ENCODE measurements around the gene TBC1D5. TPM values are rescaled to one million over a fixed set of nuclear protein-coding genes. Genes with fewer than 3 reads are reported as not detected.

Gene TBC1D5
- total RNA-seq, 1 experiment from 2014 or later: 26.1 TPM

DNA sequence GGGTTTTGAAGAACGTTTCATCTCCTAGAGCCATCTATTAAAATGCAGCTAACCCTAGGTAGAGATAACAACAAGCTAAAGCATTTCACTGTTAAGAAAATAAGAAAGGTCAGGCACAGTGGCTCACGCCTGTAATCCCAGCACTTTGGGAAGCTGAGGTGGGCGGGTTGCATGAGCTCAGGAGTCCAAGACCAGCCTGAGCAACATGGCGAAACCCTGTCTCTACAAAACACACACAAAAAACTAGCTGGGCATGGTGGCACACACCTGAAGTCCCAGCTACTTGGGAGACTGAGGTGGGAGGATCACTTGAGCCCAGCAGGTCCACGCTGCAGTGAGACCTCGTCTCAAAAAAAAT, 5.4 kb upstream of the TBC1D5 start:
- TF ChIP-seq IRF2 (CRISPR knock-in tag; IDR thresholded peaks at IDR 0.05; ENCODE audit: borderline replicate concordance, low read depth) (no peak), OVOL2 (CRISPR knock-in tag; IDR thresholded peaks at IDR 0.05; ENCODE audit: borderline replicate concordance) (no peak), SP1 (CRISPR knock-in tag; conservative IDR thresholded peaks at IDR 0.05) (no peak), GRHL2 (CRISPR knock-in tag; IDR thresholded peaks at IDR 0.05; ENCODE audit: insufficient replicate concordance, severe bottlenecking) (no peak), TEAD4 (CRISPR knock-in tag; IDR thresholded peaks at IDR 0.05) (no peak)
- DNase-seq (ENCODE audit: low spot score): no peak
- ChIA-PET POLR2A (interaction anchor here (1.1 kb wide), 1 partner anchor 24 kb away, joined by 3 read pairs; no protein-coding TSS in a partner anchor), CTCF (no interaction called here)
- Mint-ChIP-seq H3K4me1 (peaks cover 19% of the 10 kb centered on the region), H3K4me3 (no peak overlapping the region), H3K36me3 (no peaks in the 10 kb centered on the region), H3K27me3 (ENCODE audit: low read depth) (no peaks in the 10 kb centered on the region; the same call in 1 of the 2 replicates), H3K9me3 (no peaks in the 10 kb centered on the region), H3K27ac (no peak overlapping the region)
- ATAC-seq: no peak

DNA sequence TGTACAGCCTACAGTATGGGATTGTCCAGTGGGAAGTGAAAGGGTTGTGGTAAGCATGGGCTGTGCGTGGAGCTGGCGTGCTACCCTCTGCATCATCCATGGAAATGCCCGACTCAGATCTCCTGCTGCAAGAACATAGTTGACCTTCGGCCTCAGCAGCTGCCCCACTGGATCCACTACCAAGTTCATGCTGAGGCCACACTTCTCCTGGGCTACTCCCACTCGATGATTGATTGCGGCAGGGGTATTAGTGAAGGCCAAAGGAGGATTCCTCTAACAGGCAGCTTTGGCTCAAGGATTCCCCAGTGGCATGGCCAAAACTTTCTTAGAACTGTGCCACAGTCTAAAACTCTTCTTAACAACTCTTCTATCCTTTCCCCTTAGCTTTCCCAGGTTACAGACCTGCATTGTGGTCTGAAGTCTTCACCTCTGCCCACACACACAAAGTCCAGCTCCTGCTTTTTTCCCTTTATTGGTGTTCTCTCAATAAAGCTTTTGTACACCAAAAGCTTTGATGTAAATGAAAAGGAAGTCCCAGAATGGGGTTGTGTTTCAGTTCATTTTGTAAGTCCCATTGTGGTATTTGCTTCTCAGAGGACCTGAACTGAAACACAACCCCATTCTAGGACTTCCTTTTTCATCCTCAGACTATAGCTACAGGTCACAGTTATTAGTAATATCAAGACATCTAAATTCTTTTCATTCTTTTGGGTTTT, 4.9 kb upstream of the TBC1D5 start:
- no peak overlapping the region for H3K27ac Mint-ChIP-seq

DNA sequence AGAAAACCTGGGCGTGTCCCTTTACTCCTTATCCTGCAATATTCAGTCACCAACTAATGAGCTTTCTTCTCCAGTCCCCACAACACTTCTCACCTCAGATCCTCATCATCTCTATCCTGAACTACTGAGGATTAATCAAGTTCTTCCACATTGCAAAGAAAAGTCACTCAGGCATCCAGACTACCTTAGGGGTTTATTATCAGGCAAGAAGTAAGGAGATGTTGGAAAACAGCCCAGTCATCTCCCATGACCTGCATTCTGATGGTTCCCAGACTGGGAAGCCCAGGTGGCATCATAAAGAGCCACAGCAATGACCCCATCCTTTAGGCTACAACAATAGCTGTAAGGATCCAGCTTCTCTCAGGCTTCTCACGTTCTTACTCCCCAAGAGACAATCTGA, 3.5 kb upstream of the TBC1D5 start:
- DNase-seq (ENCODE audit: low spot score): no peak
- Mint-ChIP-seq H3K9me3 (no peaks in the 10 kb centered on the region), H3K27ac (no peak overlapping the region), H3K36me3 (no peaks in the 10 kb centered on the region), H3K4me3 (no peak overlapping the region), H3K27me3 (ENCODE audit: low read depth) (no peaks in the 10 kb centered on the region; the same call in 1 of the 2 replicates), H3K4me1 (peaks cover 24% of the 10 kb centered on the region)
- ATAC-seq: no peak
- POLR2A ChIA-PET: no interaction called here
- CTCF ChIA-PET: interaction anchor here (0.5 to 1.5 kb wide), 3 partner anchors 95 to 449 kb away, joined by 3 to 5 read pairs (median 4); no protein-coding TSS in a partner anchor
- TF ChIP-seq, protein P1, sequence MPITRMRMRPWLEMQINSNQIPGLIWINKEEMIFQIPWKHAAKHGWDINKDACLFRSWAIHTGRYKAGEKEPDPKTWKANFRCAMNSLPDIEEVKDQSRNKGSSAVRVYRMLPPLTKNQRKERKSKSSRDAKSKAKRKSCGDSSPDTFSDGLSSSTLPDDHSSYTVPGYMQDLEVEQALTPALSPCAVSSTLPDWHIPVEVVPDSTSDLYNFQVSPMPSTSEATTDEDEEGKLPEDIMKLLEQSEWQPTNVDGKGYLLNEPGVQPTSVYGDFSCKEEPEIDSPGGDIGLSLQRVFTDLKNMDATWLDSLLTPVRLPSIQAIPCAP (CRISPR knock-in tag; IDR thresholded peaks at IDR 0.05): no peak
- TF ChIP-seq KAT7 (CRISPR knock-in tag; IDR thresholded peaks at IDR 0.05; ENCODE audit: borderline replicate concordance) (no peak), ATF2 (CRISPR knock-in tag; IDR thresholded peaks at IDR 0.05; ENCODE audit: borderline replicate concordance, low read depth) (no peak), GRHL2 (CRISPR knock-in tag; IDR thresholded peaks at IDR 0.05; ENCODE audit: insufficient replicate concordance, severe bottlenecking) (no peak), SOX15 (CRISPR knock-in tag; IDR thresholded peaks at IDR 0.05) (no peak), EMX1 (CRISPR knock-in tag; IDR thresholded peaks at IDR 0.05) (no peak), IRF2 (CRISPR knock-in tag; IDR thresholded peaks at IDR 0.05; ENCODE audit: borderline replicate concordance, low read depth) (no peak), JAZF1 (CRISPR knock-in tag; IDR thresholded peaks at IDR 0.05) (no peak), CBFB (CRISPR knock-in tag; IDR thresholded peaks at IDR 0.05; ENCODE audit: low read depth) (no peak)
- TF ChIP-seq, protein P2, sequence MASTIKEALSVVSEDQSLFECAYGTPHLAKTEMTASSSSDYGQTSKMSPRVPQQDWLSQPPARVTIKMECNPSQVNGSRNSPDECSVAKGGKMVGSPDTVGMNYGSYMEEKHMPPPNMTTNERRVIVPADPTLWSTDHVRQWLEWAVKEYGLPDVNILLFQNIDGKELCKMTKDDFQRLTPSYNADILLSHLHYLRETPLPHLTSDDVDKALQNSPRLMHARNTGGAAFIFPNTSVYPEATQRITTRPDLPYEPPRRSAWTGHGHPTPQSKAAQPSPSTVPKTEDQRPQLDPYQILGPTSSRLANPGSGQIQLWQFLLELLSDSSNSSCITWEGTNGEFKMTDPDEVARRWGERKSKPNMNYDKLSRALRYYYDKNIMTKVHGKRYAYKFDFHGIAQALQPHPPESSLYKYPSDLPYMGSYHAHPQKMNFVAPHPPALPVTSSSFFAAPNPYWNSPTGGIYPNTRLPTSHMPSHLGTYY (CRISPR knock-in tag; IDR thresholded peaks at IDR 0.05): no peak

More for the DNA sequence above, 4.9 kb upstream of the TBC1D5 start:
- peaks cover 19% of the 10 kb centered on the region for H3K4me1 Mint-ChIP-seq
- no peak overlapping the region for H3K4me3 Mint-ChIP-seq
- no peak for ATAC-seq
- H3K27me3 Mint-ChIP-seq (ENCODE audit: low read depth): no peaks in the 10 kb centered on the region; the same call in 1 of the 2 replicates
- DNase-seq (ENCODE audit: low spot score): no peak
- CTCF ChIA-PET: no interaction called here
- POLR2A ChIA-PET: interaction anchor here (1.1 kb wide), 1 partner anchor 24 kb away, joined by 3 read pairs; no protein-coding TSS in a partner anchor
- H3K9me3 Mint-ChIP-seq: no peaks in the 10 kb centered on the region
- no peak for TF ChIP-seq ZSCAN18 (CRISPR knock-in tag; IDR thresholded peaks at IDR 0.05)
- H3K36me3 Mint-ChIP-seq: no peaks in the 10 kb centered on the region

Measured in WTC11 (cell line).